ENCODE results near the gene CARS2. TPM values are rescaled to one million over a fixed set of nuclear protein-coding genes. Genes with fewer than 3 reads are reported as not detected.

CARS2 gene
- total and polyA plus RNA-seq, 2 of the 8 experiments (the other 6 are each of a cell fraction or from before 2014, with no cell fraction given): 47.7 to 55.9 TPM

DNA sequence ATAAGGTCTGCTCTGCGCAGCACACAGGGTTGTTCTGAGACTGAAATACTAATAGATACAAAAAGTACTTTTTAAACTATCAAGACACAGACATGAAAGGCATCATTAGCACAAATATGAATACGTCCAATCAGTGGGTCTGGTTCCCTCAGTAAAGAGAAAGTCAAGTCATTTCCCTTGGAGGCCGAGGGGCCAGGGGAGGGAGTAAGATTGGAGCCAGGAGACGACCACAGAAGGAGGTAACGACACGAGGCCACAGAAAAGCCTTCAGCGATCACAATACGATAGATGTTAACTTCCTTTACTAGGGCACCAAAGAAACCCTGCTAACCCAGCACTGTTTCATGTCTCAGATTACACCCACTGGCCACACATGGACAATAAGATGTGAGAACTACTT, 5.3 kb downstream of the CARS2 start:
- 95% methylated on average over 8 of the region's 8 CpGs; no CpG with 5 or more reads in 1 of the 2 experiments for WGBS, 2 experiments (ENCODE audit: extremely low coverage in 1 of 2, insufficient coverage in 1 of 2, insufficient read length in 1 of 2, insufficient replicate concordance in 2 of 2, low coverage in 1 of 2, low lambda C conversion rate in 2 of 2, missing lambda C conversion rate in 1 of 2)
- no peak overlapping the region for H3K9ac ChIP-seq (replicated peaks in 1 of 4; ENCODE audit: extremely low read depth in 1 of 4, low read depth in 3 of 4, low read length in 3 of 4)
- no peak overlapping the region for H3K27ac ChIP-seq (ENCODE audit: low read depth, low read length)
- H3K9me3 ChIP-seq (ENCODE audit: insufficient read depth in 2 of 2, low read depth in 1 of 2, low read length in 1 of 2): no peaks in the 10 kb centered on the region
- no peak overlapping the region for H3K4me2 ChIP-seq (ENCODE audit: insufficient read depth in 1 of 2, low read depth in 2 of 2, low read length in 2 of 2)
- POLR2A ChIA-PET (ENCODE audit: partially characterized antibody): interaction anchor here (3.9 kb wide), 1 partner anchor 12 kb away, joined by 17 read pairs; no protein-coding TSS in a partner anchor
- peaks cover 0 to 10% of the 10 kb centered on the region in 2 experiments; a peak in 2 of 4 replicates for H3K79me2 ChIP-seq (ENCODE audit: control insufficient read depth in 1 of 2, insufficient read depth in 2 of 2, low read length in 2 of 2)
- H3K14ac ChIP-seq (ENCODE audit: insufficient read length): no peak overlapping the region
- H3K27me3 ChIP-seq (replicated peaks in 1 of 4; ENCODE audit: control insufficient read depth in 3 of 4, extremely low read depth in 1 of 4, insufficient read depth in 3 of 4, low read length in 3 of 4): no peaks in the 10 kb centered on the region
- no peak overlapping the region for H3K23ac ChIP-seq (ENCODE audit: insufficient read length)
- CTCF ChIA-PET (ENCODE audit: partially characterized antibody): interaction anchor here (1.7 kb wide), 1 partner anchor 16 kb away, joined by 10 read pairs; no protein-coding TSS in a partner anchor
- H2AK5ac ChIP-seq (ENCODE audit: low read depth, low read length): no peak overlapping the region
- no peak overlapping the region for H4K8ac ChIP-seq (ENCODE audit: extremely low read depth, insufficient read depth, low read length)
- no peak for FAIRE-seq
- no peak overlapping the region for H4K5ac ChIP-seq (ENCODE audit: insufficient read length, low read depth, low read length)
- no peak overlapping the region for H3K18ac ChIP-seq (ENCODE audit: extremely low read depth, low read length)
- no peak overlapping the region for H2BK15ac ChIP-seq (ENCODE audit: low read length)
- H3K4me3 ChIP-seq (ENCODE audit: extremely low read depth in 1 of 4, insufficient read depth in 2 of 4, low read depth in 3 of 4, low read length in 4 of 4): no peak overlapping the region
- H2BK5ac ChIP-seq (ENCODE audit: low read depth, low read length): no peak overlapping the region
- no peak overlapping the region for H2BK12ac ChIP-seq (ENCODE audit: low read depth, low read length)
- no peak overlapping the region for H2BK120ac ChIP-seq (replicated peaks; ENCODE audit: low read depth, low read length)
- peaks cover 0 to 7% (median 2%) of the 10 kb centered on the region in 4 experiments; a peak in 3 of 7 replicates for H3K4me1 ChIP-seq (replicated peaks in 1 of 4; ENCODE audit: control insufficient read depth in 3 of 4, insufficient read depth in 4 of 4, low read length in 3 of 4)
- peaks cover 1% of the 10 kb centered on the region; the same call in 1 of the 2 replicates for H3K23me2 ChIP-seq (ENCODE audit: low read depth, low read length)
- no peak overlapping the region for H3K56ac ChIP-seq (replicated peaks; ENCODE audit: insufficient read length, low read depth, low read length)
- DNase-seq (ENCODE audit: low read depth in 1 of 2, low spot score in 2 of 2): no peak
- no peak overlapping the region for H4K91ac ChIP-seq (replicated peaks; ENCODE audit: insufficient read length, low read length)
- peaks cover 7% of the 10 kb centered on the region for H3K79me1 ChIP-seq (ENCODE audit: low read depth, low read length)
- no peak overlapping the region for H2BK20ac ChIP-seq (ENCODE audit: low read length)
- H3K4ac ChIP-seq (replicated peaks; ENCODE audit: insufficient read length, low read depth, low read length): no peak overlapping the region
- H3K36me3 ChIP-seq (ENCODE audit: control insufficient read depth in 2 of 4, insufficient read depth in 4 of 4, low read length in 3 of 4): peaks cover 4 to 29% (median 24%) of the 10 kb centered on the region in 4 experiments; a peak in 6 of 8 replicates
- H2AFZ ChIP-seq (ENCODE audit: low read length): no peak overlapping the region
- H4K20me1 ChIP-seq (replicated peaks in 1 of 2; ENCODE audit: control insufficient read depth in 1 of 2, insufficient read depth in 2 of 2, low read length in 2 of 2): peaks cover 0 to 2% of the 10 kb centered on the region in 2 experiments
- TF ChIP-seq JUN (IDR thresholded peaks at IDR 0.05; ENCODE audit: low read depth, low read length): no peak

Measured in H1 (cell line).